Psoas muscle (tissue), 8 donors: Measurements from ENCODE around the gene CCSAP. TPM values are rescaled to one million over a fixed set of nuclear protein-coding genes. Genes with fewer than 3 reads are reported as not detected.

Source experiments
- ATAC-seq, 4 donors: fragments of 200-7000 bp; cut with Tn5 transposase; one replicate each; pipeline ENCODE4 v1.9.1; 2020; ENCODE audit warnings: moderate library complexity in 3 of 4, mild to moderate bottlenecking in 2 of 4
- DNase-seq, 2 donors: peaks; one replicate each; pipeline ENCODE4 v3.0.0-alpha.2; 2020
- H3K27ac ChIP-seq: fragments of 200-600 bp; one replicate; pipeline ENCODE4 v1.8.0; 2022
- H3K27me3 ChIP-seq, 3 donors: fragments of 200-600 bp in 1 of 3; one replicate each; pipeline versions ENCODE4 v1.6.1 to v1.8.0; 2013 to 2022; ENCODE audit warnings: low read length in 2 of 3, mild to moderate bottlenecking in 2 of 3, moderate library complexity in 1 of 3; ENCODE audit not compliant: insufficient read depth in 3 of 3
- H3K36me3 ChIP-seq, 2 donors: fragments of 200-600 bp in 1 of 2; one replicate each; pipeline versions ENCODE4 v1.6.1 to v1.8.0; 2013 to 2022; ENCODE audit warnings: low read depth in 1 of 2, mild to moderate bottlenecking in 1 of 2, moderate library complexity in 1 of 2; ENCODE audit not compliant: insufficient read depth in 1 of 2
- H3K4me1 ChIP-seq: fragments of 200-600 bp; one replicate; pipeline ENCODE4 v1.8.0; 2022
- H3K4me3 ChIP-seq: fragments of 200-600 bp; one replicate; pipeline ENCODE4 v1.8.0; 2022; ENCODE audit warnings: mild to moderate bottlenecking
- H3K9me3 ChIP-seq: fragments of 200-600 bp; one replicate; pipeline ENCODE4 v1.8.0; 2022
- CTCF ChIP-seq: fragments of 200-600 bp; IDR thresholded peaks from one replicate; pipeline ENCODE4 v1.8.0; 2022; ENCODE audit warnings: antibody characterized with exemption
- whole genome bisulfite sequencing, 3 donors: extraction: QIAGEN DNeasy Blood & Tissue Kit; methylation state at CpG; one replicate each; pipeline versions ENCODE4 v1.1.6 to v1.1.7; 2013; 5-methylcytosine and 5-hydroxymethylcytosine counted together
- intact Hi-C, 2 donors: fragments of 100-400 bp; cut with DNase I; formaldehyde crosslinking; loops; one replicate each; pipeline versions ENCODE4 v1.11.0 to v1.14.2; 2022
- polyA plus RNA-seq, 3 donors: library from polyadenylated mRNA; stranded (reverse); fragments of 200-250 nt; gene quantifications; one replicate each; pipeline ENCODE4 v1.2.3, GENCODE V29; 2013
- total RNA-seq, 4 donors: library from RNA; stranded (reverse); fragmentation: NEBNext Ultra II Directional in 2 of 4; extraction: Animal tissue kit (Norgen Biotek cat#: 25700) in 2 of 4; gene quantifications; one replicate each; pipeline versions ENCODE4 v1.2.1 to v1.2.4, GENCODE V29; 2021 to 2023
- donor health status: healthy with polysubstance abuse.
- donor health status: DM: no; HTN: no; CAD: no; lungs with moderate emphysema.
- donor health status: Bipolar disorder and iron deficiency.
- donor health status: healthy.
- donor health status: DM: yes; HTN: yes; CAD: no.
- donor health status: DM: no; HTN: no; CAD: no.
- donor health status: DM: no; HTN: no; CAD: no.
- donor health status: DM: yes; HTN: yes; CAD: no.

The CCSAP gene
- total and polyA plus RNA-seq, 7 donors = 0.53 to 2.2 (median 1.2) TPM

GRCh38 chr1:229287267-229287666 lies 55.6 kb downstream of the CCSAP start:
- no peak for ATAC-seq
- TF ChIP-seq CTCF = no peak
- Histone ChIP-seq H3K27me3 (no peaks in the 10 kb centered on the region), H3K4me1 (peaks cover 9% of the 10 kb centered on the region), H3K9me3 (no peaks in the 10 kb centered on the region), H3K36me3 (peaks cover 4 to 12% of the 10 kb centered on the region in 2 donors), H3K27ac (no peak overlapping the region), H3K4me3 (no peak overlapping the region)
- intact Hi-C loops = loop anchor here in 1 of 2 donors (5.0 kb wide), 1 partner anchor 330 kb away; no protein-coding TSS in a partner anchor
- DNase-seq = no peak
- WGBS, 3 donors = 48 to 71% (median 59%) methylated on average over 1 of the region's 1 CpG

DNA sequence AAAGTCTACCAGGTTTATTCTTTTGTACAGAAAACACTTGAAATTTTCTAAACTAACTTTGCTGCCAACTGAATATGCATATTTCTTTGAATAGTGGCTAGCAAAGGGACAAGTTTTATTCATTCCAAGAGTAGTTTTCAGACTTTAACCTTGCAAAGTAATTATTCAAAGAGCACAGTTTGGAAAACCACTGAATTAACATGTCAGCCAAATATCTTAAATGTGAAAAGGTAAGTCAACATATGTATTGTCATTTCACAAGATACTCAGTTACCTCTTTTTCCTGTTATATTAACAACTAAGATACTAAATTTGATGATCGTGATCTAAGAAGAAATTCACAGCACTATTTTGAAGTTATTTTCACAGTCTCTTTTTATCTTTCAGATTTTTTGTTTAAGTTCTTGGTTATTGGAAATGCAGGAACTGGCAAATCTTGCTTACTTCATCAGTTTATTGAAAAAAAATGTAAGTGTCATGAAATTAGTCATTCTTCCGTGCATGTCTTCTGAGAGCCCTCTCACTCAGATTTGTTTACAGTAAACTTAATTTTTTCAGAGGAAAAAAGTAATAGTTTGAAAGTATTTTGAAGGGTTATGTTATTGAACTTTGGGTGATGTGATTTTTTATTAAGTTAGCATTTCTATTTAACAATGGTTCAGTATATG lies 56.6 kb downstream of the CCSAP start:
- TF ChIP-seq CTCF = no peak
- DNase-seq = no peak
- intact Hi-C loops = loop anchor here in 1 of 2 donors (5.0 kb wide), 1 partner anchor 331 kb away; no protein-coding TSS in a partner anchor
- WGBS, 3 donors = 78 to 94% (median 82%) methylated on average over 2 of the region's 2 CpGs
- no peak for ATAC-seq
- no peak overlapping the region for H3K27ac ChIP-seq
- H3K4me1 ChIP-seq = peaks cover 12% of the 10 kb centered on the region
- peaks cover 2 to 12% of the 10 kb centered on the region in 2 donors for H3K36me3 ChIP-seq
- no peaks in the 10 kb centered on the region for H3K27me3 ChIP-seq
- H3K9me3 ChIP-seq = no peaks in the 10 kb centered on the region
- no peak overlapping the region for H3K4me3 ChIP-seq

GRCh38 chr1:229285440-229285839 lies 57.4 kb downstream of the CCSAP start:
- Histone ChIP-seq H3K36me3 (peaks cover 0 to 12% of the 10 kb centered on the region in 2 donors), H3K27me3 (no peaks in the 10 kb centered on the region), H3K27ac (no peak overlapping the region), H3K4me1 (peaks cover 14% of the 10 kb centered on the region), H3K4me3 (no peak overlapping the region), H3K9me3 (no peaks in the 10 kb centered on the region)
- DNase-seq (no peak), ATAC-seq (peak in 1 of 4 donors; percentile 53)
- intact Hi-C loops = loop anchor here in 1 of 2 donors (5.0 kb wide), 1 partner anchor 332 kb away; no protein-coding TSS in a partner anchor
- no peak for TF ChIP-seq CTCF
- WGBS, 3 donors = 42 to 66% (median 46%) methylated on average over 2 of the region's 2 CpGs

DNA sequence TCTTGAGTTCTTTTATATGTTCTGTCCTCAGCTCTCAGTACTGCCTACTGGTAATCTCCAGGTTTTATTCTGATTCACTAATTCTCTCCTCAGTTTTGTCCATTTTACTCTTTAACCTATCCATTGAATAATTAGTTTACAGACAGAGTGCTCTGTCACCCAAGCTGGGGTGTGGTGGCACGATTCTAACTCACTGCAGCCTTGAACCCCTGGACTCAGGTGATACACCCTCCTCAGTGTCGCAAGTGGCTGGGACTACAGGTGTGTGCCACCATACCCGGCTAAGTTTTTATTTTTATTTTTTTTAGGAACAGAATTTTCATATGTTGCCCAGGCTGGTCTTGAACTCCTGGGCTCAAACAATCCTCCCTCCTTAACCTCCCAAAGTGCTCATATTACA lies 58.0 kb downstream of the CCSAP start:
- no peak for ATAC-seq
- TF ChIP-seq CTCF = no peak
- intact Hi-C loops = loop anchor here in 1 of 2 donors (5.0 kb wide), 1 partner anchor 332 kb away; no protein-coding TSS in a partner anchor
- no peaks in the 10 kb centered on the region for H3K27me3 ChIP-seq
- H3K4me3 ChIP-seq = no peak overlapping the region
- no peak overlapping the region for H3K27ac ChIP-seq
- peaks cover 0 to 12% of the 10 kb centered on the region in 2 donors for H3K36me3 ChIP-seq
- DNase-seq = no peak
- peaks cover 19% of the 10 kb centered on the region for H3K4me1 ChIP-seq
- 95 to 98% (median 96%) methylated on average over 3 of the region's 3 CpGs for WGBS, 3 donors
- no peaks in the 10 kb centered on the region for H3K9me3 ChIP-seq
